DOHH2 (cell line): ENCODE measurements around the gene AMFR.

Source experiments
- EZH2phosphoT487 ChIP-seq: fragments of 200-600 bp; sonication (generic); IDR thresholded peaks from 2 replicates; pipeline ENCODE4 v1.6.1; 2017; ENCODE audit warnings: borderline replicate concordance, mild to moderate bottlenecking, antibody characterized with exemption, low read length, moderate library complexity, mixed read lengths
- TF ChIP-seq, protein P1 (sequence below): fragments of 200-600 bp; sonication (generic); IDR thresholded peaks from one replicate; pipeline ENCODE4 v1.5.1; 2014; ENCODE audit warnings: antibody characterized with exemption, mild to moderate bottlenecking, low read depth, low read length; ENCODE audit not compliant: poor library complexity, severe bottlenecking

DNA sequence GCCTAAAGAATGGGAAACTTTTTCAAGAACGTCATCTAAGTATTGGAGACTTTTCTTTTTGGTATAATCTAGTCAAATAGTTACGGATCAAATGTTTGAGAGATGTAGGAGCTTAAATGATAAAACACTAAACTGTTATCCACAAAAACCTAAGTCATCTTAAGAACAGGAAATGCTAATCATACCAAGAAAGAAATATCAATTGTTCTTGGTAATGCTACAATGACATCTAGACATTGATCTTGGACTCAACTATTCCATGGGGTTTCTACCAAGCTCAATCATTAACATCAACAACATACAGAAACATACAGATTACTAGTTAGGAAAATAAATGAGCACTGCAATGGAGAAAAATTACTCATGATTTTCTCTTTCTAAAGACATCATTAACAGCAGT is 21.9 kb upstream of the AMFR start:
- TF ChIP-seq, protein P1, sequence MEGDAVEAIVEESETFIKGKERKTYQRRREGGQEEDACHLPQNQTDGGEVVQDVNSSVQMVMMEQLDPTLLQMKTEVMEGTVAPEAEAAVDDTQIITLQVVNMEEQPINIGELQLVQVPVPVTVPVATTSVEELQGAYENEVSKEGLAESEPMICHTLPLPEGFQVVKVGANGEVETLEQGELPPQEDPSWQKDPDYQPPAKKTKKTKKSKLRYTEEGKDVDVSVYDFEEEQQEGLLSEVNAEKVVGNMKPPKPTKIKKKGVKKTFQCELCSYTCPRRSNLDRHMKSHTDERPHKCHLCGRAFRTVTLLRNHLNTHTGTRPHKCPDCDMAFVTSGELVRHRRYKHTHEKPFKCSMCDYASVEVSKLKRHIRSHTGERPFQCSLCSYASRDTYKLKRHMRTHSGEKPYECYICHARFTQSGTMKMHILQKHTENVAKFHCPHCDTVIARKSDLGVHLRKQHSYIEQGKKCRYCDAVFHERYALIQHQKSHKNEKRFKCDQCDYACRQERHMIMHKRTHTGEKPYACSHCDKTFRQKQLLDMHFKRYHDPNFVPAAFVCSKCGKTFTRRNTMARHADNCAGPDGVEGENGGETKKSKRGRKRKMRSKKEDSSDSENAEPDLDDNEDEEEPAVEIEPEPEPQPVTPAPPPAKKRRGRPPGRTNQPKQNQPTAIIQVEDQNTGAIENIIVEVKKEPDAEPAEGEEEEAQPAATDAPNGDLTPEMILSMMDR: no peak
- no peak for TF ChIP-seq EZH2phosphoT487
